ENCODE results near the gene COG6. TPM values are rescaled to one million over a fixed set of nuclear protein-coding genes. Genes with fewer than 3 reads are reported as not detected.

Gene COG6
- total RNA-seq, 1 experiment from 2014 or later, result 23.7 TPM

DNA sequence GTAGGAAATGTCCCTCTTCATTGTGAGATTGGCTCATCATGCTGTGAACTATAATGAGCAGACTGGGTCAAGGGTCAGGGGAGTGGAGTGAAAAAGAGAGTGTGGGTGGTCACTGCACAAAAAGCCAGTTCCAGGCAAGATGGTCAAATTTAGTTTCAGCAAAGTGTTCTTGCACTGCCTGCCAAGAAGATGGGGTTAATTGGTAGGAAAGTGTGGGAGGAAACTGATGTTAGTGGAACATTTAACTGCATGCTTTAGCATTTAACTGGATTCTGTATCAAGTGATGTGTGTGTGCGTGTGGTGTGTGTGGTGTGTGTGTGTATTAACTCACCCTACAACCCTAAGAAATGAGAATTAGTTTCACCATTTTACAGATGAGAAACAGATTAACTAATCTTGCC, 131.6 kb downstream of the COG6 start:
- H3K36me3 ChIP-seq (ENCODE audit: low read depth), result no peaks in the 10 kb centered on the region
- DNase-seq, result no peak
- H3K4me1 ChIP-seq (replicated peaks; ENCODE audit: insufficient read depth), result no peaks in the 10 kb centered on the region
- no peak overlapping the region for H3K4me2 ChIP-seq
- no peak overlapping the region for H3K4me3 ChIP-seq
- no peaks in the 10 kb centered on the region for H4K20me1 ChIP-seq (ENCODE audit: insufficient read depth)
- H3K27me3 ChIP-seq (ENCODE audit: insufficient read depth, low read depth), result no peaks in the 10 kb centered on the region
- H2AFZ ChIP-seq, result no peak overlapping the region
- BruUV-seq (replicated peaks), result no TSS peak
- POLR2A ChIA-PET (ENCODE audit: unreplicated experiment), result no interaction called here
- TF ChIP-seq CTCF (conservative IDR thresholded peaks at IDR 0.05), result no peak
- no peak for TF ChIP-seq EZH2 (IDR thresholded peaks at IDR 0.05; ENCODE audit: low read depth)
- intact Hi-C loops (cut with micrococcal nuclease; ENCODE audit: unreplicated experiment), result loop anchor here (5.0 kb wide), 1 partner anchor 155 kb away; no protein-coding TSS in a partner anchor
- H3K79me2 ChIP-seq (ENCODE audit: low read depth), result no peaks in the 10 kb centered on the region
- peaks cover 4% of the 10 kb centered on the region; the same call in 1 of the 2 replicates for H3F3A ChIP-seq (ENCODE audit: insufficient read depth, low read depth)
- no peak overlapping the region for H3K27ac ChIP-seq
- H3K9me3 ChIP-seq (ENCODE audit: insufficient read depth, low read depth), result peaks cover 23% of the 10 kb centered on the region
- CTCF ChIA-PET, result no interaction called here
- H3K9me2 ChIP-seq (ENCODE audit: insufficient read depth), result no peaks in the 10 kb centered on the region

- no peak for DNase-seq
- H3K9me3 ChIP-seq (ENCODE audit: insufficient read depth, low read depth), result peaks cover 23% of the 10 kb centered on the region
- no peak overlapping the region for H3K4me2 ChIP-seq
- H3K36me3 ChIP-seq (ENCODE audit: low read depth), result no peaks in the 10 kb centered on the region
- no peaks in the 10 kb centered on the region for H3K27me3 ChIP-seq (ENCODE audit: insufficient read depth, low read depth)
- TF ChIP-seq EZH2 (IDR thresholded peaks at IDR 0.05; ENCODE audit: low read depth) (no peak), CTCF (conservative IDR thresholded peaks at IDR 0.05) (no peak)
- no peak overlapping the region for H2AFZ ChIP-seq
- intact Hi-C loops (cut with micrococcal nuclease; ENCODE audit: unreplicated experiment), result loop anchor here (5.0 kb wide), 1 partner anchor 154 kb away; no protein-coding TSS in a partner anchor
- ChIA-PET POLR2A (ENCODE audit: unreplicated experiment) (no interaction called here), CTCF (no interaction called here)
- no peak overlapping the region for H3K27ac ChIP-seq
- no peaks in the 10 kb centered on the region for H4K20me1 ChIP-seq (ENCODE audit: insufficient read depth)
- H3K4me1 ChIP-seq (replicated peaks; ENCODE audit: insufficient read depth), result no peaks in the 10 kb centered on the region
- H3F3A ChIP-seq (ENCODE audit: insufficient read depth, low read depth), result peaks cover 4% of the 10 kb centered on the region; the same call in 1 of the 2 replicates
- H3K4me3 ChIP-seq, result no peak overlapping the region
- BruUV-seq (replicated peaks), result no TSS peak
- H3K9me2 ChIP-seq (ENCODE audit: insufficient read depth), result no peaks in the 10 kb centered on the region
- no peaks in the 10 kb centered on the region for H3K79me2 ChIP-seq (ENCODE audit: low read depth)
Observed at GRCh38 chr13:39788102-39788501, 132.6 kb downstream of the COG6 start.

DNA sequence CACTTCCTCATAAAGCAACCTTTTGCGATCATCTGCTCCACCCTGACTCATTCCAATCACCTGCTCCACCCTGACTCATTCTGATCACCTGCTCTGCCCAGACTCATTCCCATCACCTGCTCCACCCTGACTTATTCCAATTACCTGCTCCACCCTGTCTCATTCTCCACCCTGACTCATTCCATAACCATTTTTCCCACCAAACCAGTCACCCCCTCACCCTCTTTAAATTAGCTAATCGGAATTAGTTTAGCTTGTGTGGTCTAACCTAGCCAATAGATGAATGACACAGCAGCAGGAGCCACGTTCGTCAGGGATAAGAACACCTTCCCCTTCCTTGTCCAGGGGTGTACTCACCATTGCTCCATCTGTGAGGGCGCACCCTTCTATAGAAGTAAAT, 134.0 kb downstream of the COG6 start:
- Histone ChIP-seq H3K9me2 (ENCODE audit: insufficient read depth) (no peaks in the 10 kb centered on the region), H3K27me3 (ENCODE audit: insufficient read depth, low read depth) (no peaks in the 10 kb centered on the region), H3K4me3 (no peak overlapping the region), H3F3A (ENCODE audit: insufficient read depth, low read depth) (peaks cover 4% of the 10 kb centered on the region; the same call in 1 of the 2 replicates), H3K27ac (no peak overlapping the region), H3K4me2 (no peak overlapping the region), H3K79me2 (ENCODE audit: low read depth) (no peaks in the 10 kb centered on the region), H3K4me1 (replicated peaks; ENCODE audit: insufficient read depth) (no peaks in the 10 kb centered on the region), H3K36me3 (ENCODE audit: low read depth) (no peaks in the 10 kb centered on the region), H3K9me3 (ENCODE audit: insufficient read depth, low read depth) (peaks cover 26% of the 10 kb centered on the region), H2AFZ (no peak overlapping the region), H4K20me1 (ENCODE audit: insufficient read depth) (no peaks in the 10 kb centered on the region)
- ChIA-PET CTCF (no interaction called here), POLR2A (ENCODE audit: unreplicated experiment) (no interaction called here)
- DNase-seq, result peak in 1 of 2 experiments; percentile 42
- TF ChIP-seq CTCF (conservative IDR thresholded peaks at IDR 0.05) (no peak), EZH2 (IDR thresholded peaks at IDR 0.05; ENCODE audit: low read depth) (no peak)
- no TSS peak for BruUV-seq (replicated peaks)
- intact Hi-C loops (cut with micrococcal nuclease; ENCODE audit: unreplicated experiment), result loop anchor here (5.0 kb wide), 1 partner anchor 153 kb away; no protein-coding TSS in a partner anchor

Small RNA genes lying within 50 kb of the gene (microRNA-seq; reads per million reads assigned to microRNA genes)
- not detected for gene MIR4305 (ENCODE audit: borderline number of aligned reads, borderline replicate concordance)

Other genes starting within 250 kb of the COG6 start
- 2.5 and 3.1 TPM in 2 replicates for gene LHFPL6, start 52.5 kb upstream of the COG6 start, total RNA-seq (2021)

All from PC-9 (cell line).